Measurements from ENCODE around the gene TNFSF10. TPM values are rescaled to one million over a fixed set of nuclear protein-coding genes. Genes with fewer than 3 reads are reported as not detected.

TNFSF10 gene
- total RNA-seq, 2 experiments from 2014 or later, result 5.1 to 6.8 TPM

DNA sequence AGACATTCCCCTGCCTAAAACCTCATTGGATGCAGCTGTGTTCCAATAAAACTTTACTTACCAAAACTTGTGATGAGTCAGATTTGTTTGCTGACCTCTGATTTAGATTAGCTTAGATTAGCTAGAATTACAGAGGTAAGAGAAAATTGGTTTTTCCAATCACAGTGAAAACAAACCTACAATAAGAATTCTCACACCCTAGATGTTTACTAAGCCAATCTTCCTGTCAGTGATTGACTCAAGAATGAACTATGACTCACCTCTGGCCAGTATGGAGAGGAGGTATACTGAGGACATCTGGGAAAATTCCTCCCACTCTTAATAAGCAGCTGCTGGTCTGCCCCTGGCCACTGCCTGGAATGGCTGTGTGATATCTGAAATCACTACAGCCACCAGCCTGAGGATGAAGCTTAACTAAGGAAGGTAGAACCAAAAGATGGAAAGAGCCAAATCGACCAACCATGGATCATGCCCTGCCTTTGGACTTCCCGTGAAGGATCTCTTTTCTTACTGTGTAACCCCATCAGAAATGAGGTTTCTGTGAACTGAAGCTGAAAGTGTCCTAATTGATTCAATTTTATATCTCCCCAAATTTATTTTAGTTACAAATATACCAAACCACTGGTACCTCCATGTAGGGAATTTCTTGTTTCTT lies 55.9 kb downstream of the TNFSF10 start:
- Histone ChIP-seq H3K27ac (ENCODE audit: low read depth, low read length, poor library complexity, severe bottlenecking) (no peak overlapping the region), H3K9me2 (ENCODE audit: insufficient read depth, low read length) (no peaks in the 10 kb centered on the region), H3K79me2 (ENCODE audit: insufficient read depth, low read depth, low read length) (no peaks in the 10 kb centered on the region), H3K36me3 (ENCODE audit: insufficient read depth, low read length) (no peaks in the 10 kb centered on the region), H4K20me1 (ENCODE audit: insufficient read depth, low read length) (no peaks in the 10 kb centered on the region), H3K4me1 (ENCODE audit: insufficient read depth, low read length, poor library complexity, severe bottlenecking) (no peaks in the 10 kb centered on the region), H3K4me2 (ENCODE audit: low read length) (no peak overlapping the region), H2AFZ (ENCODE audit: low read length) (no peak overlapping the region), H3K9me3 (ENCODE audit: low read length) (no peaks in the 10 kb centered on the region), H3K4me3 (ENCODE audit: low read depth, low read length, poor library complexity, severe bottlenecking) (no peak overlapping the region)
- POLR2A ChIA-PET, result interaction anchor here (0.6 to 0.7 kb wide), 3 partner anchors 12 to 700 kb away, joined by 3 read pairs; no protein-coding TSS in a partner anchor
- intact Hi-C loops (cut with micrococcal nuclease; ENCODE audit: unreplicated experiment), result no loop called here
- BruUV-seq (replicated peaks), result no TSS peak
- TF ChIP-seq EZH2phosphoT487 (IDR thresholded peaks at IDR 0.05; ENCODE audit: borderline replicate concordance, low read depth, low read length), result no peak
- TF ChIP-seq, protein P1, sequence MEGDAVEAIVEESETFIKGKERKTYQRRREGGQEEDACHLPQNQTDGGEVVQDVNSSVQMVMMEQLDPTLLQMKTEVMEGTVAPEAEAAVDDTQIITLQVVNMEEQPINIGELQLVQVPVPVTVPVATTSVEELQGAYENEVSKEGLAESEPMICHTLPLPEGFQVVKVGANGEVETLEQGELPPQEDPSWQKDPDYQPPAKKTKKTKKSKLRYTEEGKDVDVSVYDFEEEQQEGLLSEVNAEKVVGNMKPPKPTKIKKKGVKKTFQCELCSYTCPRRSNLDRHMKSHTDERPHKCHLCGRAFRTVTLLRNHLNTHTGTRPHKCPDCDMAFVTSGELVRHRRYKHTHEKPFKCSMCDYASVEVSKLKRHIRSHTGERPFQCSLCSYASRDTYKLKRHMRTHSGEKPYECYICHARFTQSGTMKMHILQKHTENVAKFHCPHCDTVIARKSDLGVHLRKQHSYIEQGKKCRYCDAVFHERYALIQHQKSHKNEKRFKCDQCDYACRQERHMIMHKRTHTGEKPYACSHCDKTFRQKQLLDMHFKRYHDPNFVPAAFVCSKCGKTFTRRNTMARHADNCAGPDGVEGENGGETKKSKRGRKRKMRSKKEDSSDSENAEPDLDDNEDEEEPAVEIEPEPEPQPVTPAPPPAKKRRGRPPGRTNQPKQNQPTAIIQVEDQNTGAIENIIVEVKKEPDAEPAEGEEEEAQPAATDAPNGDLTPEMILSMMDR (conservative IDR thresholded peaks at IDR 0.05; ENCODE audit: low read length), result no peak
- no peak for DNase-seq (ENCODE audit: low spot score)
- CTCF ChIA-PET (ENCODE audit: unreplicated experiment), result no interaction called here

- Histone ChIP-seq H3K27ac (ENCODE audit: low read depth, low read length, poor library complexity, severe bottlenecking) (no peak overlapping the region), H3K36me3 (ENCODE audit: insufficient read depth, low read length) (no peaks in the 10 kb centered on the region), H3K4me3 (ENCODE audit: low read depth, low read length, poor library complexity, severe bottlenecking) (no peak overlapping the region), H3K4me1 (ENCODE audit: insufficient read depth, low read length, poor library complexity, severe bottlenecking) (no peaks in the 10 kb centered on the region), H3K4me2 (ENCODE audit: low read length) (no peak overlapping the region), H4K20me1 (ENCODE audit: insufficient read depth, low read length) (no peaks in the 10 kb centered on the region), H3K9me3 (ENCODE audit: low read length) (no peaks in the 10 kb centered on the region), H3K79me2 (ENCODE audit: insufficient read depth, low read depth, low read length) (no peaks in the 10 kb centered on the region), H2AFZ (ENCODE audit: low read length) (no peak overlapping the region), H3K9me2 (ENCODE audit: insufficient read depth, low read length) (no peaks in the 10 kb centered on the region)
- no TSS peak for BruUV-seq (replicated peaks)
- no peak for DNase-seq (ENCODE audit: low spot score)
- CTCF ChIA-PET (ENCODE audit: unreplicated experiment), result no interaction called here
- POLR2A ChIA-PET, result interaction anchor here (0.6 to 0.7 kb wide), 2 partner anchors 12 to 69 kb away, joined by 3 read pairs; no protein-coding TSS in a partner anchor
- no peak for TF ChIP-seq EZH2phosphoT487 (IDR thresholded peaks at IDR 0.05; ENCODE audit: borderline replicate concordance, low read depth, low read length)
- TF ChIP-seq, protein P1 (conservative IDR thresholded peaks at IDR 0.05; ENCODE audit: low read length), result no peak
- intact Hi-C loops (cut with micrococcal nuclease; ENCODE audit: unreplicated experiment), result no loop called here
Observed at GRCh38 chr3:172466553-172467130, 56.6 kb downstream of the TNFSF10 start.

- Histone ChIP-seq H3K36me3 (ENCODE audit: insufficient read depth, low read length) (no peaks in the 10 kb centered on the region), H3K4me2 (ENCODE audit: low read length) (no peak overlapping the region), H3K79me2 (ENCODE audit: insufficient read depth, low read depth, low read length) (no peaks in the 10 kb centered on the region), H3K9me2 (ENCODE audit: insufficient read depth, low read length) (no peaks in the 10 kb centered on the region), H2AFZ (ENCODE audit: low read length) (no peak overlapping the region), H3K4me1 (ENCODE audit: insufficient read depth, low read length, poor library complexity, severe bottlenecking) (no peaks in the 10 kb centered on the region), H3K27ac (ENCODE audit: low read depth, low read length, poor library complexity, severe bottlenecking) (no peak overlapping the region), H4K20me1 (ENCODE audit: insufficient read depth, low read length) (no peaks in the 10 kb centered on the region), H3K9me3 (ENCODE audit: low read length) (no peaks in the 10 kb centered on the region), H3K4me3 (ENCODE audit: low read depth, low read length, poor library complexity, severe bottlenecking) (no peak overlapping the region)
- intact Hi-C loops (cut with micrococcal nuclease; ENCODE audit: unreplicated experiment), result no loop called here
- TF ChIP-seq, protein P1 (conservative IDR thresholded peaks at IDR 0.05; ENCODE audit: low read length), result no peak
- TF ChIP-seq EZH2phosphoT487 (IDR thresholded peaks at IDR 0.05; ENCODE audit: borderline replicate concordance, low read depth, low read length), result no peak
- CTCF ChIA-PET (ENCODE audit: unreplicated experiment), result no interaction called here
- POLR2A ChIA-PET, result interaction anchor here (0.6 kb wide), 1 partner anchor 1918 kb away, joined by 4 read pairs; no protein-coding TSS in a partner anchor
- no peak for DNase-seq (ENCODE audit: low spot score)
- no TSS peak for BruUV-seq (replicated peaks)
Observed at GRCh38 chr3:172465281-172465680, 57.9 kb downstream of the TNFSF10 start.

Measured in OCI-LY7 (cell line).